ENCODE data around the gene IGSF21. TPM values are rescaled to one million over a fixed set of nuclear protein-coding genes. Genes with fewer than 3 reads are reported as not detected.

IGSF21 gene
- total and polyA plus RNA-seq, 2 of the 4 experiments (the other 2 are of a cell fraction): not detected

GRCh38 chr1:18362150-18362549, 254.6 kb downstream of the IGSF21 start:
- Histone ChIP-seq H3K79me1 (ENCODE audit: low read depth in 1 of 2, low read length in 2 of 2) (no peaks in the 10 kb centered on the region), H3K4me1 (ENCODE audit: control insufficient read depth, insufficient read depth, low read length) (no peaks in the 10 kb centered on the region), H2AK9ac (replicated peaks; ENCODE audit: low read depth, low read length, poor library complexity) (no peak overlapping the region), H2BK120ac (ENCODE audit: low read depth, low read length) (no peak overlapping the region), H3K36me3 (ENCODE audit: control insufficient read depth, insufficient read depth, low read length) (no peaks in the 10 kb centered on the region), H3K14ac (replicated peaks; ENCODE audit: low read depth, low read length) (no peak overlapping the region), H2BK20ac (ENCODE audit: low read depth, low read length) (no peak overlapping the region), H3K4me2 (ENCODE audit: low read depth, low read length) (no peak overlapping the region), H3K9me3 (ENCODE audit: control insufficient read depth, insufficient read depth, low read length) (peaks cover 56% of the 10 kb centered on the region), H3K9me1 (ENCODE audit: insufficient read depth, low read length) (no peaks in the 10 kb centered on the region), H4K5ac (ENCODE audit: low read depth, low read length) (no peak overlapping the region), H2BK15ac (ENCODE audit: low read depth, low read length) (no peak overlapping the region), H4K20me1 (ENCODE audit: insufficient read depth, low read length) (no peaks in the 10 kb centered on the region), H3K56ac (ENCODE audit: extremely low read depth, insufficient read depth, low read length) (no peak overlapping the region), H3K9ac (ENCODE audit: low read depth, low read length) (no peak overlapping the region), H2AK5ac (ENCODE audit: low read depth, low read length) (no peak overlapping the region), H3K23ac (ENCODE audit: low read depth, low read length) (no peak overlapping the region), H3K27me3 (ENCODE audit: control insufficient read depth, insufficient read depth, low read length) (no peaks in the 10 kb centered on the region), H4K8ac (ENCODE audit: low read depth in 2 of 2, low read length in 2 of 2) (no peak overlapping the region), H3K18ac (ENCODE audit: low read depth, low read length) (no peak overlapping the region), H3K4me3 (ENCODE audit: insufficient read depth, low read depth, low read length) (no peak overlapping the region), H3K4ac (ENCODE audit: low read depth, low read length) (no peak overlapping the region), H3K27ac (ENCODE audit: insufficient read depth, low read length) (no peak overlapping the region), H4K91ac (ENCODE audit: insufficient read depth, low read depth, low read length) (no peak overlapping the region), H2AFZ (replicated peaks; ENCODE audit: low read length, poor library complexity) (no peak overlapping the region), H2BK5ac (ENCODE audit: low read depth, low read length, poor library complexity, severe bottlenecking) (no peak overlapping the region)
- in situ Hi-C loops (cut with MboI; ENCODE audit: low sequenced_read_pairs) (no loop called here), dilution Hi-C loops (cut with HindIII; ENCODE audit: low sequenced_read_pairs, unreplicated experiment) (no loop called here), intact Hi-C loops (cut with micrococcal nuclease) (no loop called here)
- no peak for DNase-seq
- ATAC-seq (ENCODE audit: low read depth): no peak
- TF ChIP-seq USF2 (IDR thresholded peaks at IDR 0.05; ENCODE audit: low read depth, low read length) (no peak), MXI1 (IDR thresholded peaks at IDR 0.05; ENCODE audit: borderline replicate concordance, low read depth, low read length) (no peak), POLR2A (IDR thresholded peaks at IDR 0.05; ENCODE audit: low read depth, low read length) (no peak)
- CTCF ChIA-PET: no interaction called here
- POLR2A ChIA-PET (ENCODE audit: unreplicated experiment): no interaction called here
- BruUV-seq (replicated peaks): no TSS peak
- WGBS, 2 experiments (ENCODE audit: extremely low coverage in 2 of 2, insufficient read length in 1 of 2): 37% methylated on average over 6 of the region's 9 CpGs; no CpG with 5 or more reads in 1 of the 2 experiments

All from IMR-90 (cell line).